Body of pancreas (tissue), 4 donors: Measurements from ENCODE around the gene SKAP1. TPM values are rescaled to one million over a fixed set of nuclear protein-coding genes. Genes with fewer than 3 reads are reported as not detected.

Experiments
- ATAC-seq: fragments of 150-250 bp; one replicate; pipeline ENCODE4 v1.9.1; 2016
- DNase-seq, 4 donors: peaks; one replicate each; pipeline ENCODE4 v3.0.0-alpha.2; 2019
- H3K27ac ChIP-seq, 4 donors: fragments of 200-600 bp; sonication (generic); 1 replicate in 3 of 4; 2 replicates in 1 of 4; pipeline versions ENCODE4 v1.5.1 to v1.6.1; 2016 to 2019; ENCODE audit warnings: mild to moderate bottlenecking in 1 of 4, mixed read lengths in 1 of 4, moderate library complexity in 1 of 4
- H3K27me3 ChIP-seq, 2 donors: fragments of 200-600 bp; sonication (generic); one replicate each; pipeline ENCODE4 v1.6.0; 2016; ENCODE audit warnings: mild to moderate bottlenecking in 1 of 2
- H3K36me3 ChIP-seq, 2 donors: fragments of 200-600 bp; sonication (generic); replicated peaks in 1 of 2; 2 replicates each; pipeline ENCODE4 v1.5.1; 2016; ENCODE audit warnings: low read depth in 2 of 2; ENCODE audit not compliant: insufficient read depth in 1 of 2
- H3K4me1 ChIP-seq: fragments of 200-600 bp; sonication (generic); one replicate; pipeline ENCODE4 v1.6.0; 2016
- H3K4me3 ChIP-seq, 2 donors: fragments of 200-600 bp; sonication (generic); 1 replicate in 1 of 2; 2 replicates in 1 of 2; pipeline ENCODE4 v1.5.1; 2016 to 2019
- H3K9me3 ChIP-seq, 3 donors: fragments of 200-600 bp; sonication (generic); 1 replicate in 2 of 3; 2 replicates in 1 of 3; pipeline ENCODE4 v1.5.1; 2016
- POLR2A ChIP-seq, 3 donors: fragments of 450-650 bp; IDR thresholded peaks; one replicate each; pipeline ENCODE4 v1.6.1; 2016; ENCODE audit warnings: antibody characterized with exemption in 3 of 3, mild to moderate bottlenecking in 2 of 3
- WGBS, 2 donors: methylation state at CpG; one replicate each; pipeline ENCODE4 v1.1.5; 2017; 5-methylcytosine and 5-hydroxymethylcytosine counted together
- intact Hi-C: fragments of 100-400 bp; cut with DNase I; formaldehyde crosslinking; loops from one replicate; pipeline ENCODE4 v1.15.1; 2023
- total RNA-seq, 2 donors: library from RNA; depleted of rRNA; stranded (reverse); fragments of >200 nt; gene quantifications; one replicate each; pipeline ENCODE4 v1.1.0, GENCODE V29; 2016
- TF ChIP-seq, protein P1 (sequence below), 7 experiments: fragments of 450-650 bp in 4 of 7; fragments of 200-600 bp in 3 of 7; sonication (generic) in 3 of 7; IDR thresholded peaks; one replicate each; pipeline ENCODE4 v1.5.1; 2016 to 2019; ENCODE audit warnings: antibody characterized with exemption in 7 of 7

The SKAP1 gene
- total RNA-seq, 2 donors from 2014 or later = 0.78 to 4.0 TPM

DNA sequence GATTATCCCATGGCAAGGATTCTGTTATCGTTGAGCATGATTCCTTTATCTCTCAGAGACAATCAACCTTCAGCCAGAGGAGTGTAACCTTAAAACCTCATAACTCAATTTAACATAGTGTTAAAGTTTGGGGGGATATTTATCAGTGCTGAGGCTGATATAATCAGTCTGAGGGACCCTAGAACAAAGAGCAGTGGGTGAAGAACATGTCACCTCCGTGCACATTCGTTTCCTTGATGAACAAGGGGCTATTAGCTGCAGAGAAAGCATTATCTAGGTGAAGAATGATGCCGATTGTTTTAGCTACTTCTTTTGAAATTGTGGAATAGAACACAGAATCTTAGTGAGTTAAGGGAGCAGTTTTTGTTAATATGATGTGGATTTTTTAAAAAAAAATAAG lies 99.1 kb downstream of the SKAP1 start:
- intact Hi-C loops = loop anchor here (10.0 kb wide), 1 partner anchor 284 kb away; the partner anchor contains the start of genes HOXB7 and HOXB8
- Histone ChIP-seq H3K27ac (no peak overlapping the region), H3K4me1 (no peaks in the 10 kb centered on the region), H3K4me3 (no peak overlapping the region), H3K27me3 (peaks cover 0 to 10% of the 10 kb centered on the region in 2 donors), H3K36me3 (no peaks in the 10 kb centered on the region), H3K9me3 (no peaks in the 10 kb centered on the region)
- TF ChIP-seq, protein P1, sequence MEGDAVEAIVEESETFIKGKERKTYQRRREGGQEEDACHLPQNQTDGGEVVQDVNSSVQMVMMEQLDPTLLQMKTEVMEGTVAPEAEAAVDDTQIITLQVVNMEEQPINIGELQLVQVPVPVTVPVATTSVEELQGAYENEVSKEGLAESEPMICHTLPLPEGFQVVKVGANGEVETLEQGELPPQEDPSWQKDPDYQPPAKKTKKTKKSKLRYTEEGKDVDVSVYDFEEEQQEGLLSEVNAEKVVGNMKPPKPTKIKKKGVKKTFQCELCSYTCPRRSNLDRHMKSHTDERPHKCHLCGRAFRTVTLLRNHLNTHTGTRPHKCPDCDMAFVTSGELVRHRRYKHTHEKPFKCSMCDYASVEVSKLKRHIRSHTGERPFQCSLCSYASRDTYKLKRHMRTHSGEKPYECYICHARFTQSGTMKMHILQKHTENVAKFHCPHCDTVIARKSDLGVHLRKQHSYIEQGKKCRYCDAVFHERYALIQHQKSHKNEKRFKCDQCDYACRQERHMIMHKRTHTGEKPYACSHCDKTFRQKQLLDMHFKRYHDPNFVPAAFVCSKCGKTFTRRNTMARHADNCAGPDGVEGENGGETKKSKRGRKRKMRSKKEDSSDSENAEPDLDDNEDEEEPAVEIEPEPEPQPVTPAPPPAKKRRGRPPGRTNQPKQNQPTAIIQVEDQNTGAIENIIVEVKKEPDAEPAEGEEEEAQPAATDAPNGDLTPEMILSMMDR (IDR thresholded peaks at IDR 0.05) = no peak
- WGBS, 2 donors = 58 to 65% methylated on average over 4 of the region's 4 CpGs
- no peak for ATAC-seq
- no peak for DNase-seq

DNA sequence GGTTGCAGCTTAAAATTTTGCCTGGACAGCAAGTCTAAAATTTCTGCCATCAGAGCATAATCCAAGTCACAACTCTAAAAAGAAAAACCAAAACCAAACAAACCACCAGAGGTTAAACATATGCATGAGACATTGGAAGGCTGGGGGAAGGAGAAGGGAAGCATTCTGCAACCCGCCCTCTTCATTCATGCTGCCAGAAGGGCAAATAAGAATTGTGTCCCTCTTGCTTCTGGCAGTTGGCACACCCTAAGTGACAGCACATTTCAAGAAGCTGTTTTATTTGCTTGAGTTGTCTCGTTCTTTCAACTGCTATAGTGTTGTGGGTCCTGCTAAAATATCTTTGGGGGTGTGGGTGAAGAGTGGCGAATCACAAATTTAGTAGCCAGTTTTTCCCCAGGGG lies 99.6 kb downstream of the SKAP1 start:
- Histone ChIP-seq H3K27me3 (peaks cover 0 to 10% of the 10 kb centered on the region in 2 donors), H3K36me3 (no peaks in the 10 kb centered on the region), H3K4me1 (no peaks in the 10 kb centered on the region), H3K27ac (no peak overlapping the region), H3K9me3 (no peaks in the 10 kb centered on the region), H3K4me3 (no peak overlapping the region)
- ATAC-seq (no peak), DNase-seq (no peak)
- intact Hi-C loops = loop anchor here (10.0 kb wide), 1 partner anchor 284 kb away; the partner anchor contains the start of genes HOXB7 and HOXB8
- no peak for TF ChIP-seq POLR2A (IDR thresholded peaks at IDR 0.05)
- TF ChIP-seq, protein P1 (IDR thresholded peaks at IDR 0.05) = no peak
- 69 to 78% methylated on average over 3 of the region's 3 CpGs for WGBS, 2 donors

DNA sequence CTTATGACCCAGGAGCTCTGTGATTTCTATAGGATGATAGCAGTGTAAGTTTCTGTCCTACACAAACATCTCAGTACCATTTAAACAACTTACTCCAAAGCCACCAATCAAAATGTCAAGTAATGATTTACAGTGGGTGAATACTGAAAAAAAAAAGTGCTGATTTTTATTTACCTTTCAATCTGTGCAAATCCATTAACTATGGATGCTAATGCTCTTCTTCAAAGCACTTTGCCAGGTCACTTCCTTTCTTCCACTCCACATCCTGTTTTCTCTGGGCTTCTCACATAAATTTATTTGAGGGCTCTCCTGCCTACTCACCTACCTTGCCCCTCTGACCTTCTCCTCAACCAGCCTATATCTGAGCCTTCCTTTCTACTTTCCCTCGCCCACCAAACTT lies 101.6 kb downstream of the SKAP1 start:
- no peak overlapping the region for H3K27ac ChIP-seq
- WGBS, 2 donors = 68 to 70% methylated on average over 1 of the region's 1 CpG
- DNase-seq (no peak), ATAC-seq (no peak)
- no peak overlapping the region for H3K4me3 ChIP-seq
- H3K27me3 ChIP-seq = peaks cover 0 to 2% of the 10 kb centered on the region in 2 donors
- H3K36me3 ChIP-seq = no peaks in the 10 kb centered on the region
- TF ChIP-seq, protein P1 (IDR thresholded peaks at IDR 0.05) = no peak
- TF ChIP-seq POLR2A (IDR thresholded peaks at IDR 0.05) = no peak
- H3K4me1 ChIP-seq = no peaks in the 10 kb centered on the region
- no peaks in the 10 kb centered on the region for H3K9me3 ChIP-seq
- intact Hi-C loops = no loop called here

DNA sequence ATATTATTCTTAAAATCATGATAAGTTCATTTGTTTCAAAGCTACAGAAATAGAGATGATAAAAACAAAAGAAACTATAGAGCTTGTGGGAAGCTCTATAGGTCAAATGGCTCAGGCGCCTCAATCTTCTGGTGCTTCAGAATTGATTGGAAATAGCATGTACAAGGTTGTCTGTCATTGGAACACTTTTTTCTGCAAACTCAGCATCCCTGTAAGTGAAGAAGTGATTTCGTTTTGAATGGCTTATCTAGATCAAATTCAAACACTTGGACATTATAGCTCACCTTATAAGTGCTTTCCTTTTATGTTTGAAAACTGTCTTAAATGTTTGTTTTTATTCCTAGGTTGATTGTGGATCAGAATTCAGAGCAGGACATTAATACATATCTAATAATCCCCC lies 103.7 kb downstream of the SKAP1 start:
- no peak overlapping the region for H3K4me3 ChIP-seq
- no peaks in the 10 kb centered on the region for H3K4me1 ChIP-seq
- H3K36me3 ChIP-seq = no peaks in the 10 kb centered on the region
- TF ChIP-seq POLR2A (IDR thresholded peaks at IDR 0.05) = no peak
- TF ChIP-seq, protein P1 (IDR thresholded peaks at IDR 0.05) = no peak
- H3K27ac ChIP-seq = no peak overlapping the region
- no peaks in the 10 kb centered on the region for H3K9me3 ChIP-seq
- no peaks in the 10 kb centered on the region for H3K27me3 ChIP-seq
- ATAC-seq (no peak), DNase-seq (no peak)
- 64 to 69% methylated on average over 2 of the region's 2 CpGs for WGBS, 2 donors
- intact Hi-C loops = no loop called here

DNA sequence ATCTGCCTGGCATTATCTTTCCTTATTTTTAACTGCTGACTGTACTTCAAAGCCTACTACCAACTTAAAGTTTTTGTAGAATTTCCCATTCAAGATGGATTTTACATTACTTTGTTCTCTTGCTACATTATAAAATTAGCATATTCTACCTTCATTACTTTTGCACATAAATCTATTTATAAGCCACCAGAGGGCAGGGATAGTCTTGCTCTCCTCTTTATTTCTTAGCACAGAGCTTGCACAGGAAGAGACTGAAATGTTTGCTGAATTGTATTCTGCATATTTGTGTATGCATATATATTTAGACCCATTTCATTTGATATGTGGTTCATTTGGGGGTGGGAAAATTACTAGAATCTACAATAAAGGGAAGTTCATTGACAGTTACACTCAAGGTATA lies 108.0 kb downstream of the SKAP1 start:
- Histone ChIP-seq H3K27ac (no peak overlapping the region), H3K4me1 (no peaks in the 10 kb centered on the region), H3K36me3 (no peaks in the 10 kb centered on the region), H3K9me3 (no peaks in the 10 kb centered on the region), H3K27me3 (no peaks in the 10 kb centered on the region), H3K4me3 (no peak overlapping the region)
- intact Hi-C loops = no loop called here
- ATAC-seq (no peak), DNase-seq (no peak)
- TF ChIP-seq POLR2A (IDR thresholded peaks at IDR 0.05) = no peak
- TF ChIP-seq, protein P1 (IDR thresholded peaks at IDR 0.05) = no peak
